ENCODE measurements around the gene CRYBG1. TPM values are rescaled to one million over a fixed set of nuclear protein-coding genes. Genes with fewer than 3 reads are reported as not detected.

The CRYBG1 gene
- total RNA-seq, 1 experiment from 2014 or later: 10.7 TPM

DNA sequence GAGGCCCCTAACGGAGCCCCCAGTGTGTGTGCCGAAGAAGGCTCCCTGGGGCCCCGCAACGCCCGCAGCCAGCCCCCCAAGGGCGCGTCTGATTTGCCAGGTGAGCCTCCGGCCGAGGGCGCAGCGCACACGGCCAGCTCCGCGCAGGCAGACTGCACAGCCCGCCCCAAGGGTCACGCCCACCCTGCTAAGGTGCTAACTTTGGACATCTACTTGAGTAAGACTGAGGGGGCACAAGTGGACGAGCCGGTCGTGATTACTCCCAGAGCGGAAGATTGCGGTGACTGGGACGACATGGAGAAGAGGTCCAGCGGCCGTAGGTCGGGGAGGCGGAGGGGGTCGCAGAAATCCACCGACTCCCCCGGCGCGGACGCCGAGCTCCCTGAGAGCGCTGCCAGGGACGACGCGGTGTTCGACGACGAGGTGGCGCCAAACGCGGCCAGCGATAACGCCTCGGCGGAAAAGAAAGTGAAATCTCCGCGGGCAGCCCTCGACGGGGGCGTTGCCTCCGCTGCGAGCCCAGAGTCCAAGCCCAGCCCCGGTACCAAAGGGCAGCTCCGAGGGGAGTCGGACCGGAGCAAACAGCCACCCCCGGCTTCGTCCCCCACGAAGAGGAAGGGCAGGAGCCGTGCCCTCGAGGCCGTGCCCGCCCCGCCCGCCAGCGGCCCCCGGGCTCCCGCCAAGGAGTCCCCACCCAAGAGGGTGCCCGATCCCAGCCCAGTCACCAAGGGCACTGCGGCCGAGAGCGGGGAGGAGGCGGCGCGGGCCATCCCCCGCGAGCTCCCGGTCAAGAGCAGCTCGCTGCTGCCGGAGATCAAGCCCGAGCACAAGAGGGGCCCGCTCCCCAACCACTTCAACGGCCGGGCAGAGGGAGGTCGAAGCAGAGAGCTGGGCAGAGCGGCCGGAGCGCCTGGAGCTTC, 151.8 kb downstream of the CRYBG1 start:
- H3K9ac ChIP-seq (ENCODE audit: low read length): peak overlapping the region; percentile 51
- peak overlapping the region; percentile 96 for H3K4me2 ChIP-seq (ENCODE audit: low read length)
- ATAC-seq: peak; percentile 62
- no peaks in the 10 kb centered on the region for H3K9me2 ChIP-seq (ENCODE audit: insufficient read depth)
- ChIA-PET CTCF (no interaction called here), RAD21 (ENCODE audit: low non-redundant PET in 1 of 2, low total read pairs in 2 of 2, uncharacterized antibody in 2 of 2, unreplicated experiment in 2 of 2) (no interaction called here), POLR2A (no interaction called here)
- no peaks in the 10 kb centered on the region for H3K9me3 ChIP-seq (ENCODE audit: control insufficient read depth in 1 of 2, insufficient read depth in 1 of 2, low read depth in 1 of 2, low read length in 2 of 2)
- no peaks in the 10 kb centered on the region for H3K36me3 ChIP-seq (ENCODE audit: control insufficient read depth in 1 of 2, insufficient read depth in 2 of 2, low read length in 2 of 2)
- peak overlapping the region; percentile 32 for H2AFZ ChIP-seq (ENCODE audit: low read depth, low read length, poor library complexity, severe bottlenecking)
- peaks cover 8 to 29% of the 10 kb centered on the region in 2 experiments for H3K4me1 ChIP-seq (ENCODE audit: control insufficient read depth in 1 of 2, insufficient read depth in 2 of 2, low read length in 2 of 2)
- H3K79me2 ChIP-seq (ENCODE audit: insufficient read depth, low read length): no peaks in the 10 kb centered on the region
- BruUV-seq (replicated peaks): TSS peak; percentile 18
- no peak for DNase-seq (ENCODE audit: low read depth, low spot score)
- H4K20me1 ChIP-seq (ENCODE audit: insufficient read depth): no peaks in the 10 kb centered on the region
- intact Hi-C loops (cut with micrococcal nuclease): no loop called here
- H3K4me3 ChIP-seq (replicated peaks in 1 of 2; ENCODE audit: low read depth in 1 of 2, low read length in 2 of 2): peak overlapping the region; percentile 46 to 62
- TF ChIP-seq, protein P1, sequence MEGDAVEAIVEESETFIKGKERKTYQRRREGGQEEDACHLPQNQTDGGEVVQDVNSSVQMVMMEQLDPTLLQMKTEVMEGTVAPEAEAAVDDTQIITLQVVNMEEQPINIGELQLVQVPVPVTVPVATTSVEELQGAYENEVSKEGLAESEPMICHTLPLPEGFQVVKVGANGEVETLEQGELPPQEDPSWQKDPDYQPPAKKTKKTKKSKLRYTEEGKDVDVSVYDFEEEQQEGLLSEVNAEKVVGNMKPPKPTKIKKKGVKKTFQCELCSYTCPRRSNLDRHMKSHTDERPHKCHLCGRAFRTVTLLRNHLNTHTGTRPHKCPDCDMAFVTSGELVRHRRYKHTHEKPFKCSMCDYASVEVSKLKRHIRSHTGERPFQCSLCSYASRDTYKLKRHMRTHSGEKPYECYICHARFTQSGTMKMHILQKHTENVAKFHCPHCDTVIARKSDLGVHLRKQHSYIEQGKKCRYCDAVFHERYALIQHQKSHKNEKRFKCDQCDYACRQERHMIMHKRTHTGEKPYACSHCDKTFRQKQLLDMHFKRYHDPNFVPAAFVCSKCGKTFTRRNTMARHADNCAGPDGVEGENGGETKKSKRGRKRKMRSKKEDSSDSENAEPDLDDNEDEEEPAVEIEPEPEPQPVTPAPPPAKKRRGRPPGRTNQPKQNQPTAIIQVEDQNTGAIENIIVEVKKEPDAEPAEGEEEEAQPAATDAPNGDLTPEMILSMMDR (IDR thresholded peaks at IDR 0.05 in 2 of 3, conservative IDR thresholded peaks at IDR 0.05 in 1 of 3; ENCODE audit: borderline replicate concordance in 1 of 3, insufficient read depth in 1 of 3, low read depth in 2 of 3, low read length in 2 of 3): peak in 2 of 3 experiments; percentile 2 to 5; a peak in 1 of 6 replicates
- TF ChIP-seq SP1 (IDR thresholded peaks at IDR 0.05; ENCODE audit: low read depth): no peak
- no peaks in the 10 kb centered on the region for H3K27me3 ChIP-seq (ENCODE audit: insufficient read depth, low read length)
- H3K27ac ChIP-seq (ENCODE audit: low read depth, low read length): peak overlapping the region; percentile 21; the same call in 1 of the 2 replicates

DNA sequence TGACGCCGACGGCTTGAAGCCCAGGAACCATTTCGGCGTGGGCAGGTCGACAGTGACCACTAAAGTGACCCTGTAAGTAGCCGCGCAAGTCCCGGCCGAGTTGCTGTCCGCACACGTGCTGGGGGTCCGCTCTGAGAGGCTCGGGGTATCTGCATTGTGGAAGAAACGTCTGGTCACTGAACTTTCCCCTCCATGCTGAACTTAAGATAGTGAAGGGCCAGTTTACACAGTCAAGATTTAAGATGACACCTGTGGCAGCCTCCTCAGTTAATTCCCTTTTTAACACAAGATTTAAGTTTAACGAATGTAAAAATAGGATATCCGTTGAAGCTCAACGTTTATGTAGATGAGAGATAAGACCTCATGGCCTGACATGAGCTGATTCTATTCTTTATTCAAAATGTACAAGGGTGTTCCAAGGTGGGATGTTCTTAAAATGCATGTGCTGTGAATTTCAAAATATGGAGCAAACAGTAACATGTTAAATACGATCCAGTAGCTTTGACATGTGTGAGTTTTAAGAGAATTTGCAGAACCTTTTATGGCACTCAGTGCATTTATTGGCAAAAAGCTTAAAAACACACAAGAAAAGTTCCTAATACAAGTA, 152.6 kb downstream of the CRYBG1 start:
- Histone ChIP-seq H2AFZ (ENCODE audit: low read depth, low read length, poor library complexity, severe bottlenecking) (no peak overlapping the region), H3K4me1 (ENCODE audit: control insufficient read depth in 1 of 2, insufficient read depth in 2 of 2, low read length in 2 of 2) (peaks cover 8 to 29% of the 10 kb centered on the region in 2 experiments), H3K9me3 (ENCODE audit: control insufficient read depth in 1 of 2, insufficient read depth in 1 of 2, low read depth in 1 of 2, low read length in 2 of 2) (no peaks in the 10 kb centered on the region), H3K79me2 (ENCODE audit: insufficient read depth, low read length) (no peaks in the 10 kb centered on the region), H3K27ac (ENCODE audit: low read depth, low read length) (no peak overlapping the region), H3K4me2 (ENCODE audit: low read length) (peak overlapping the region; percentile 96; the same call in 1 of the 2 replicates), H4K20me1 (ENCODE audit: insufficient read depth) (no peaks in the 10 kb centered on the region), H3K36me3 (ENCODE audit: control insufficient read depth in 1 of 2, insufficient read depth in 2 of 2, low read length in 2 of 2) (no peaks in the 10 kb centered on the region), H3K27me3 (ENCODE audit: insufficient read depth, low read length) (no peaks in the 10 kb centered on the region), H3K9me2 (ENCODE audit: insufficient read depth) (no peaks in the 10 kb centered on the region), H3K9ac (ENCODE audit: low read length) (no peak overlapping the region), H3K4me3 (replicated peaks in 1 of 2; ENCODE audit: low read depth in 1 of 2, low read length in 2 of 2) (no peak overlapping the region)
- ATAC-seq (no peak), DNase-seq (ENCODE audit: low read depth, low spot score) (no peak)
- ChIA-PET CTCF (no interaction called here), RAD21 (ENCODE audit: low non-redundant PET in 1 of 2, low total read pairs in 2 of 2, uncharacterized antibody in 2 of 2, unreplicated experiment in 2 of 2) (no interaction called here), POLR2A (no interaction called here)
- TF ChIP-seq EZH2phosphoT487 (IDR thresholded peaks at IDR 0.05; ENCODE audit: borderline replicate concordance): no peak
- TF ChIP-seq, protein P2, sequence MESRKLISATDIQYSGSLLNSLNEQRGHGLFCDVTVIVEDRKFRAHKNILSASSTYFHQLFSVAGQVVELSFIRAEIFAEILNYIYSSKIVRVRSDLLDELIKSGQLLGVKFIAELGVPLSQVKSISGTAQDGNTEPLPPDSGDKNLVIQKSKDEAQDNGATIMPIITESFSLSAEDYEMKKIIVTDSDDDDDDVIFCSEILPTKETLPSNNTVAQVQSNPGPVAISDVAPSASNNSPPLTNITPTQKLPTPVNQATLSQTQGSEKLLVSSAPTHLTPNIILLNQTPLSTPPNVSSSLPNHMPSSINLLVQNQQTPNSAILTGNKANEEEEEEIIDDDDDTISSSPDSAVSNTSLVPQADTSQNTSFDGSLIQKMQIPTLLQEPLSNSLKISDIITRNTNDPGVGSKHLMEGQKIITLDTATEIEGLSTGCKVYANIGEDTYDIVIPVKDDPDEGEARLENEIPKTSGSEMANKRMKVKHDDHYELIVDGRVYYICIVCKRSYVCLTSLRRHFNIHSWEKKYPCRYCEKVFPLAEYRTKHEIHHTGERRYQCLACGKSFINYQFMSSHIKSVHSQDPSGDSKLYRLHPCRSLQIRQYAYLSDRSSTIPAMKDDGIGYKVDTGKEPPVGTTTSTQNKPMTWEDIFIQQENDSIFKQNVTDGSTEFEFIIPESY (IDR thresholded peaks at IDR 0.05; ENCODE audit: extremely low read depth, insufficient replicate concordance, low read length): no peak
- no TSS peak for BruUV-seq (replicated peaks)
- intact Hi-C loops (cut with micrococcal nuclease): no loop called here

Measured in HCT116 (cell line).